GM21447 (cell line): Measurements from ENCODE around the gene SLC7A4.

Experiments used
- ATAC-seq: cut with Tn5 transposase; IDR thresholded peaks from one replicate; pipeline ENCODE4 v1.9.1; 2021; ENCODE audit not compliant: unreplicated experiment

Gene SLC7A4

DNA sequence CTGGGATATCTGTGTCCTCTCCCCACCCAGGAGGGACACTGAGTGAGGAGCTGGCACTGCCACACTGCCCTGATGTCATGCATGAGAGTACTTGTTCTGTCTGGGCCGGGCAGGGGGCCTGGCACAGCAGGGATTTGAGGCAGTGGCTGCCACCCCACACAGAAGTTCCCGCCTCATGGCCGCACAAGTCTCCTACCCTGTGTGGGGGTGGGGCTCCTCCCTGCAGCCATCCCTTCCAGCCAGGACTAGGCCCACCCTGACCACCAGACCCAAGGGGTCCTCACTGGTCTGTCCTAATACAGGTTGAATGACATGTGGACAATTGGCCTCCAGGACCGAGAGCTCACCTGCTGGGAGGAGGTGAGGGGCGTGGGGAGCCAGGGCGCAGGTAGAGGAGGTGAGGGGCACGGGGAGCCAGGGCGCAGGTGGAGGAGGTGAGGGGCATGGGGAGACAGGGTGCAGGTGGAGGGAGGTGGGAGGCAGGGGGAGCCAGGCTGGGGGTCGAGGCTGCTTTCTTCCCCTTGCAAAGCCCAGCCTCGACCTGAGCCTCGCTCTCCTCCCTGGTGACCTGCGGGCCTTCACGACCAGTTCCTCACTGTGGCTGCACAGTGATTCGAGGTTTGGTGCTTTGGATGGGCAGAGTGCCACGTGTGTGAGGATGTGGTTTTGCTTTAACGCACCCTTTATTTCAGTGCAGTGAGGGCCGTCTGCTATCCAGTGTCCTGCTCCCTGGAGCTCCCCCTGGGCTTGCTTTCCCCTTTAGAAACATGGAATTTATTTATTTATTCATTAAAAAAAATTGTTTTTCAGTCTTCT lies 42.8 kb downstream of the SLC7A4 start:
- ATAC-seq, result no peak

DNA sequence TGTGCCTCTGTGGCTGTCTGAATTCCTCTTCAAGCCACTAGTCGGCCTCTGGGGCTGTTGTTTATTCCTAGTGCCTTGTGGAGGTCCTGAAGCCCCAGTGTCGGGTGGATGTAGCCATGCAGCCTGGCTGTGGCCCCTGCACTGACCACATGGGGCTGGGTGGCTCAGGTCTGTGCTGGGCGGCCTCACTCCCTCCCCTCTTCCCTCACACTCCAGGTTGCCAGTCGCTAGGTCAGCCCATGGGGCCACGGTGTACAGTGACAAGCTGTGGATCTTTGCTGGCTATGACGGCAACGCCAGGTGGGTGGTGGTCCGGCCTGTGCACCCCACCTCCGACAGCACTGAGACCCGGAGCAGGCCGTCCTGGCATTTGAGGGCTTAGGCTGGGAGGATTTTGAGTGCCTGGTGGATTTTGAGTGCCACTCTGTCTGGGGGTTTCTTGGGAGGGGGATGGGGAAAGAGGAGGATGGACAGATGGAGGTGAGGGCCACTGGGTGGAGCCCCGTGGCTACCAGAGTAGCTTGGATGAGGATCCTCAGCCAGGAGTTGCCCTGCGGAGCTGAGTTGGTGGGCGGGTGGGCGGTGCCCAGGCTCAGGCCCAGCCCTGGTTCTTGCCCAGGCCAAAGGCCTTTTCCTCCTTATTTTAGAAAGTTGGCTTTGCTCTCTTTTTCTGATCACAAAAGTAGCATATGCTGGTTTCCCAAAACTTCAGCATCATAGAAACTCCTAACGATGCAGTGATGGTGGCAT lies 43.6 kb downstream of the SLC7A4 start:
- ATAC-seq, result no peak

GRCh38 chr22:20987375-20987774 lies 45.0 kb downstream of the SLC7A4 start:
- no peak for ATAC-seq

- ATAC-seq, result no peak
Observed at GRCh38 chr22:20986365-20986764, 46.0 kb downstream of the SLC7A4 start.

DNA sequence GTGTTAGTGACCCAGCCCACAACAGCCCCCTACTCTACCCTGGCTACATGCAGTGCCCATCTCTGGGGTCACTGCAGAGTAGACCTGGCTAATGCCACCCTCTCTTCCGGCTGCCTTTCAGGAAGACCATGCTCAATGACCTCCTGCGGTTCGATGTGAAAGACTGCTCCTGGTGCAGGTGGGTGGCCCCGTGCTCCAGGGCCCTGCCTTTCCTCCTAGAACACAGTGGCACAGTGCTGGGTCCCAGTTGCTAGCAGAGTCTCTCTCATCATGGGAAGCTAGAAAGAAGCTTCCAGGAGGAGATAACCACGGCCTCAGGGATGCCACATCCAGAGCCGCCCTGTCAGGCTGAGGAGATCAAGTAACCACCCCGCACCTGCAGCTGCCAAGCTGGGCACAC lies 46.6 kb downstream of the SLC7A4 start:
- no peak for ATAC-seq

DNA sequence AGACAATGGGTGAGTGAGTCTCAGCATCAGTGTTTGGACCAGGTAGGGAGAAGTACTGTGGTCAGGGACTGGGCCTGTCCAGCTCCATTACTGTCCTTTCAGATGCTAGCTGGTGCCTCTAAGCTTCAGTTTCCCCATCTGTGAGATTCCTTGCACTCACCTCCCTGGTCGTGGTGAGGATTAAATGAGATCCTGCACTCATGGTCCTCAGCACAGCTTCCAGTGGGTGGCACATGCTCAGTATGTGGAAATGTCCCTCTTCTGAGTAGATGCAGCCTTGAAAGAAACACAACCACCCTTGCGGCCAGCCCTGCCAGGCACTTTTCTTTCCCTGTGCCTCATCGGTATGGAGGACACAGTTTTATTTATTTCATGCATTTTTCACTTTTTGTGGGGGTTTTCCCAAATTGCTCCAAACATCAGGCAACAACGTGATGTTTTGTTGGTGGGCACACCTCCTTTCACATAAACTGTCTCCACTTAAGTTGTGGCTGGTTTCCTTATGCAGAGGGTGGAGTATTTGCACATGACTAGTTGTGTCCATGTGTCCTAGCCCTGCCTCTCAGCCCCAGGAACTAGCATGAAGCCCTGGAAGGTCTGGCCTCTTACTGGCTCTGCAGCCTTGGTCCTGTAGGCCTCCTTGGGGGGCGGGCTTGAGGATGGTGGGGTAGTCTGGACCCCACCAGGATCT lies 49.1 kb downstream of the SLC7A4 start:
- no peak for ATAC-seq

- ATAC-seq, result no peak
Observed at GRCh38 chr22:20982563-20982882, 49.8 kb downstream of the SLC7A4 start.

- peak; percentile 64 for ATAC-seq
Observed at GRCh38 chr22:20981787-20982562, 50.4 kb downstream of the SLC7A4 start, which contains the start of gene LZTR1. Gene LZTR1, plus strand, starts transcription at chr22:20982297. Its CDS starts 75 bp downstream, at chr22:20982372.

DNA sequence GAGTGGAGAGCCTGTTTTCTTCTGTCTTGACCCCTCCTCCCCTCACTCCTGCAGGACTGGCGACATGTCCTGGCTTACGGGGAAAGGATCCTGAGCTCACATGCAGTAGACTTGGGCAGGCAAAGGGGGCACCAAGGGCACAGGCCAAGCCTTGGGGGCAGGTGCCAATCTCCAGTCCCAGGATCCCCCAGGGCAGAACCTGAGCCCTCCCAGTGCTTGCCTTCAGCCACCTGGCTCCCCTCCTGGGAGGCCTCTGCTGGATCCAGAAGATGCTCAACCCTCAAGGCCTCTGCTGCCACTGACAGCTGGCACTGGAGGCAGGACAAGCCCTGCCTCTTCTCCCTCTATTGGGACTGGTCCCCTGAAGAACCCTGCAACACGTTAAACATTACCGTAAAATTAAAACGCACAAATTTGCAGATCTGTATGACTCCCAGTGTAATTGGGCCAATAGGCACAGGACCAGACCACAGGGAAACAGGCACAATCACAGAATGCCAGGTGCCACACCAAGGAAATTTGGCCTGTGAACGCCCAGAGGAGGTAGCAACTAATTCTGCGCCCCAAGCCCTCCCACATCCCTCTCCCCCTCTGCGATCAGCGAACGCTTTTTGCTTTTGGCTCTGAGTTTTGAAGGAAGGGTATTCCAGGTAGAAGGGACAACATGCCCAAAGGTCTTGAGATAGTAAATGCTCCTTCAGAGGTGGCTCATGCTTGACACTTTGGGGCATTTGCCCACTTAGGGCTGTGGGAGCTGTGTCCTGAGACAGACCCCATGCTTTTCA lies 51.2 kb downstream of the SLC7A4 start:
- no peak for ATAC-seq

GRCh38 chr22:20980523-20980922 lies 51.8 kb downstream of the SLC7A4 start:
- ATAC-seq, result no peak

DNA sequence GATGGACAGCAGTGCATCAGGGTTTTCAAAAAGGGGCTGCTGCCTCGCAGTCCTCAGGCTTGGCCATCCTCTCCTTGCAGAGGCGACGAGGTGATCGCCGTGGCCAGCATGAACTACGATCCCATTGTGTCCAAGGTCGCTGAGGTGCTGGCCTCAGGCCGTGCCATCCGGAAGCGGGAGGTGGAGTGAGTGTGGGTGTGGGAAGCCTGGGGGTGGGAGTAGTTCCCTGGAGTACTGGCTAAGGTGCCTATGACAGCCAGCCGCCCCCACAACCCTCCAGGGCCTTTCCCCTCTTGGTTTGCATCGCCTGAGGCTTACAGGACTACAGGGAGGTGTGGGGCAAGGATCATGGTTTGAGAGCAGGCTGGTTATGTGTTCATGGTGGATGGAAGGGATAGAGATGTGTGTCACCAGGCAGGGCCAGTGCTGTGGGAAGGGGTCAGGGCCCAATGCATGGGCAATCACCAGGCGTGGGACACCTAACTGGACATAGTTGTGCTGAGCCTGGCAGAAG lies 52.4 kb downstream of the SLC7A4 start:
- ATAC-seq, result no peak

DNA sequence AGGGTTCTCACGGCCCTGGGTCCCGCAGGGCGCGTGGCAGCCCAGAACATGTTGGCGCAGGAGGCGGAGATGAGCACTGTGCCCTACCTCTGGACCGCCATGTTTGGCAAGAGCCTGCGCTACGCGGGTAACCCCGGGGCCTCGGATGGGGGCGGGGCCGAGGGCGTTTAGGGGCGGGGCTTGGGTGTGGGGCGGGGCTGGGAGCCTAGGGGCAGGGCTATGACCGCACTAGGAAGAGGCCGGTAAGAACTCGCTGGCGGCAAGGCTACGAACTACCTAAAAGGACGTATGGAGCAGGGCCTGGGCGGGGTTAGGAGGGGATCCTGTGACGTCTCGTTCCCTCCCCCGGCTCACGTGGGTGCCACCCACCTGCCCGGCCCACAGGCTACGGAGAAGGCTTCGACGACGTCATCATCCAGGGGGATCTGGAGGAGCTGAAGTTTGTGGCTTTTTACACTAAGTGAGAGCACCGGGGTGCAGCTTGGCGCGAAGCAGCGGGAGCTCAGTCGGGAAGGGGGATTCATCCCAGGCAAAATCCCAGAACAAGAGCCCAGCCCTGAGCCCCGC lies 53.0 kb downstream of the SLC7A4 start:
- ATAC-seq, result no peak
